IMR-90 (cell line): ENCODE measurements around the gene DAG1. TPM values are rescaled to one million over a fixed set of nuclear protein-coding genes. Genes with fewer than 3 reads are reported as not detected.

ENCODE experiments used
- ATAC-seq: fragments of 200-7000 bp; cut with Tn5 transposase; 2 replicates; pipeline ENCODE4 v1.9.1; 2020; ENCODE audit warnings: low read depth, mild to moderate bottlenecking, moderate library complexity
- BruUV-seq: library from RNA; stranded (reverse); fragments of 400-500 nt; replicated peaks from 2 replicates; lab custom pipeline; 2021; lab: Mats Ljungman, UMichigan
- CTCF ChIA-PET: fragments of 300-600 bp; formaldehyde crosslinking; extraction: SDS; loops from one replicate; lab custom pipeline; 2021; ENCODE audit warnings: antibody characterized with exemption; lab: Yijun Ruan, JAX
- POLR2A ChIA-PET: fragments of 300-600 bp; sonication (Branson Sonifier 250); formaldehyde crosslinking; loops from one replicate; lab custom pipeline; 2022; ENCODE audit warnings: antibody characterized with exemption; ENCODE audit not compliant: unreplicated experiment; lab: Charles Lee
- DNase-seq: peaks from one replicate; pipeline ENCODE4 v3.0.0; 2013
- H2AFZ ChIP-seq: replicated peaks from 2 replicates; pipeline ENCODE3; 2013; ENCODE audit warnings: low read length, mild to moderate bottlenecking; ENCODE audit not compliant: poor library complexity
- H2AK5ac ChIP-seq: 2 replicates; pipeline ENCODE4 v1.6.1; 2013; ENCODE audit warnings: low read depth, low read length, inconsistent platforms
- H2AK9ac ChIP-seq: replicated peaks from 2 replicates; pipeline ENCODE3; 2013; ENCODE audit warnings: mild to moderate bottlenecking, low read depth, low read length, moderate library complexity; ENCODE audit not compliant: poor library complexity
- H2BK120ac ChIP-seq: 2 replicates; pipeline ENCODE4 v1.6.1; 2013; ENCODE audit warnings: low read depth, low read length, inconsistent platforms
- H2BK15ac ChIP-seq: 3 replicates; pipeline ENCODE4 v1.6.1; 2013; ENCODE audit warnings: low read depth, low read length, inconsistent platforms
- H2BK20ac ChIP-seq: 2 replicates; pipeline ENCODE4 v1.6.1; 2013; ENCODE audit warnings: low read depth, mild to moderate bottlenecking, inconsistent platforms, low read length, moderate library complexity
- H2BK5ac ChIP-seq: 2 replicates; pipeline ENCODE4 v1.6.1; 2013; ENCODE audit warnings: mild to moderate bottlenecking, low read depth, low read length, inconsistent platforms; ENCODE audit not compliant: poor library complexity, severe bottlenecking
- H3K14ac ChIP-seq: replicated peaks from 2 replicates; pipeline ENCODE4 v1.6.1; 2013; ENCODE audit warnings: low read depth, low read length, inconsistent platforms
- H3K18ac ChIP-seq: 2 replicates; pipeline ENCODE4 v1.6.1; 2013; ENCODE audit warnings: low read depth, low read length, control low read depth
- H3K23ac ChIP-seq: 2 replicates; pipeline ENCODE4 v1.6.1; 2013; ENCODE audit warnings: low read depth, low read length, inconsistent platforms
- H3K27ac ChIP-seq: 2 replicates; pipeline ENCODE4 v1.5.1; 2013; ENCODE audit warnings: mild to moderate bottlenecking, control low read depth, low read length; ENCODE audit not compliant: insufficient read depth
- H3K27me3 ChIP-seq: 2 replicates; pipeline ENCODE4 v1.6.1; 2013; ENCODE audit warnings: low read length; ENCODE audit not compliant: control insufficient read depth, insufficient read depth
- H3K36me3 ChIP-seq: 2 replicates; pipeline ENCODE4 v1.6.1; 2013; ENCODE audit warnings: low read length, mixed read lengths; ENCODE audit not compliant: control insufficient read depth, insufficient read depth
- H3K4ac ChIP-seq: 2 replicates; pipeline ENCODE4 v1.6.1; 2013; ENCODE audit warnings: low read depth, low read length, inconsistent platforms
- H3K4me1 ChIP-seq: 2 replicates; pipeline ENCODE4 v1.6.1; 2013; ENCODE audit warnings: low read length, mixed read lengths; ENCODE audit not compliant: control insufficient read depth, insufficient read depth
- H3K4me2 ChIP-seq: 2 replicates; pipeline ENCODE4 v1.6.1; 2013; ENCODE audit warnings: low read depth, mild to moderate bottlenecking, control low read depth, low read length, moderate library complexity
- H3K4me3 ChIP-seq: 2 replicates; pipeline ENCODE4 v1.5.1; 2013; ENCODE audit warnings: low read depth, mild to moderate bottlenecking, control low read depth, low read length, moderate library complexity; ENCODE audit not compliant: insufficient read depth
- H3K56ac ChIP-seq: 2 replicates; pipeline ENCODE4 v1.6.1; 2013; ENCODE audit warnings: low read length, inconsistent platforms; ENCODE audit not compliant: insufficient read depth; ENCODE audit errors: extremely low read depth
- H3K79me1 ChIP-seq, 2 experiments: 2 replicates each; pipeline ENCODE4 v1.6.1; 2013; ENCODE audit warnings: low read length in 2 of 2, inconsistent platforms in 1 of 2, low read depth in 1 of 2
- H3K9ac ChIP-seq: 2 replicates; pipeline ENCODE4 v1.6.1; 2013; ENCODE audit warnings: low read depth, low read length, control low read depth
- H3K9me1 ChIP-seq: 2 replicates; pipeline ENCODE4 v1.6.1; 2013; ENCODE audit warnings: low read length, inconsistent platforms; ENCODE audit not compliant: insufficient read depth
- H3K9me3 ChIP-seq: 2 replicates; pipeline ENCODE4 v1.6.1; 2013; ENCODE audit warnings: low read length; ENCODE audit not compliant: control insufficient read depth, insufficient read depth
- H4K20me1 ChIP-seq: 2 replicates; pipeline ENCODE4 v1.6.1; 2013; ENCODE audit warnings: low read length, inconsistent platforms; ENCODE audit not compliant: insufficient read depth
- H4K5ac ChIP-seq: 2 replicates; pipeline ENCODE4 v1.6.1; 2013; ENCODE audit warnings: mild to moderate bottlenecking, low read depth, low read length, control low read depth
- H4K8ac ChIP-seq, 2 experiments: 2 replicates each; pipeline ENCODE4 v1.6.1; 2013; ENCODE audit warnings: low read depth in 2 of 2, low read length in 2 of 2, control low read depth in 1 of 2, inconsistent platforms in 1 of 2
- H4K91ac ChIP-seq: 2 replicates; pipeline ENCODE4 v1.6.1; 2013; ENCODE audit warnings: low read depth, low read length, inconsistent platforms; ENCODE audit not compliant: insufficient read depth
- BHLHE40 ChIP-seq: fragments of 150-350 bp; IDR thresholded peaks from 2 replicates; pipeline ENCODE4 v1.6.1; 2016; ENCODE audit warnings: mild to moderate bottlenecking, low read depth, low read length
- CHD1 ChIP-seq: IDR thresholded peaks from 2 replicates; pipeline ENCODE4 v1.6.1; 2012; ENCODE audit warnings: low read depth, low read length, improper control_type of control experiment
- MAFK ChIP-seq: IDR thresholded peaks from 2 replicates; pipeline ENCODE4 v1.6.1; 2012; ENCODE audit warnings: low read depth, low read length, improper control_type of control experiment
- MAZ ChIP-seq: IDR thresholded peaks from 2 replicates; pipeline ENCODE4 v1.6.1; 2012; ENCODE audit warnings: low read depth, mild to moderate bottlenecking, low read length, improper control_type of control experiment, moderate library complexity, borderline replicate concordance
- SMC3 ChIP-seq: fragments of 150-350 bp; IDR thresholded peaks from 2 replicates; pipeline ENCODE4 v1.6.1; 2016; ENCODE audit warnings: low read depth, mild to moderate bottlenecking, antibody characterized with exemption, low read length, moderate library complexity
- WGBS, 2 experiments: methylation state at CpG; one replicate each; pipeline versions ENCODE4 v1.1.5 to v1.1.7; 2013; ENCODE audit warnings: missing lambda C conversion rate in 2 of 2; ENCODE audit not compliant: insufficient read length in 1 of 2; ENCODE audit errors: extremely low coverage in 2 of 2; 5-methylcytosine and 5-hydroxymethylcytosine counted together
- dilution Hi-C: fragments of 300-500 bp; cut with HindIII; formaldehyde crosslinking; loops from one replicate; pipeline ENCODE4 v1.14.3; 2018; ENCODE audit warnings: low sequenced_read_pairs; ENCODE audit not compliant: unreplicated experiment
- in situ Hi-C: fragments of 300-500 bp; cut with MboI; formaldehyde crosslinking; loops from 3 replicates; pipeline ENCODE4 v1.14.3; 2019; ENCODE audit warnings: low sequenced_read_pairs, inconsistent platforms, mixed read lengths
- intact Hi-C: fragments of 100-400 bp; cut with micrococcal nuclease; formaldehyde crosslinking; loops from 2 replicates; pipeline ENCODE4 v1.10.0; 2022
- polyA plus RNA-seq, 3 experiments: library from polyadenylated mRNA; depleted of rRNA; stranded (reverse); fragments of >200 nt; gene quantifications; 2 replicates each; pipeline ENCODE4 v1.2.3, GENCODE V29; 2012; ENCODE audit warnings: low replicate concordance in 1 of 3
- total RNA-seq: library from RNA; depleted of rRNA; stranded (reverse); fragments of >200 nt; gene quantifications from 2 replicates; pipeline ENCODE4 v1.2.3, GENCODE V29; 2012
- TF ChIP-seq, protein P1 (sequence below): conservative IDR thresholded peaks from 2 replicates; pipeline ENCODE4 v1.5.1; 2012; ENCODE audit warnings: mild to moderate bottlenecking, low read depth, low read length, improper control_type of control experiment
- TF ChIP-seq, protein P2 (sequence below): fragments of 150-350 bp; IDR thresholded peaks from 2 replicates; pipeline ENCODE4 v1.6.1; 2016; ENCODE audit warnings: low read depth, mild to moderate bottlenecking, low read length, moderate library complexity, borderline replicate concordance

Gene DAG1
- total and polyA plus RNA-seq, 2 of the 4 experiments (the other 2 are of a cell fraction): 31.0 to 40.2 TPM

DNA sequence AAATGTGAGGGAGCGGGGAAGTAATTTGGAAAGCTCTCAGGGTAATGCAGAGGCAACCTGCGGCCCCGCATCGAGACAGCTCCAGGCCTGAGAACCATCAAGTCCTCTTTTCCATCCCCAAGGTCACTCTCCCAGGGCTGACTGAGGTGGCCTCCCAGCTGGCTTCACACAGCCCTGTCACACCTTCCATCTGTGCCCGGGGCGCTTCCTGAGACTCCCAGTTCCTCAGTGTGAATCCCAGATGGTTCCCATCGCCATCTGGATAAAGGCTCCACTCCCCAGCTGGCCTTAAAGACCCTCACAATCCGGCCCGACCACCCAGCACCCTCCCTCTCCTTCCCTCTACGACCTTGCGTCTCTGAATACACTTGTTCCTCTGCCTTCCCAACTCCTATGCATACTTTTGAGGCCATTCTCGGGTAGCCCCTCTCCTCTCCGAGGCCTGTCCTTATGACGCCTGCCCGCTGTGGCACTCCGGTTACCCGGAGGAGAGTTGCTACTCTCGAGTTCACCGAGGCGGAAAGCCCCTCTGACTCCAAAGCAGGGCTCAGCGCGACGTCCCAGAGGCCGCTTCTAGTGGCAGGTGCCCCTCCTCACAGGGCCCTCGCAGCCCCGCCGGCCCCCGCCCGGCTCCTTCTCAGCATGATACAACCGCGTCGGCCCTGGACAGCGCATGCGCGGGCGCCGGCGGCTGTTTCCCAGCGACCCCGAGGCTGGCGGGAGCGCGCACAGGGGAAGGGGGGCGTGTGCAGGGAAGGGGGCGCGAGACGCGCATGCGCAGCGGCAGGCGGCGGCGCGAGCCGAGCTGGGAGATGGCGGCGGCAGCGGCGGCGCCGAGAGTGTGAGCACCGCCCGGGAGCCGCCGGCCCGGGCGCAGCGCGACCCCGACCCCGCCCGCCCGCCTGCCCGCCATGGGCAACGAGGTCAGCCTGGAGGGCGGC lies 83.9 kb downstream of the DAG1 start, which contains the start of gene BSN:
BSN (plus strand) TSS at position 786 of the 941 bp plus-strand sequence; CDS start at position 912, 126 bp downstream.
- WGBS, 2 experiments: 1% methylated on average over 23 of the region's 76 CpGs; no CpG with 5 or more reads in 1 of the 2 experiments
- in situ Hi-C loops (no loop called here), intact Hi-C loops (no loop called here)

More for the DNA sequence above, 83.9 kb downstream of the DAG1 start, which contains the start of gene BSN:
- ChIA-PET CTCF (interaction anchor here (1.5 to 3.0 kb wide), 2 partner anchors 14 to 118 kb away, joined by 3 to 15 read pairs; no protein-coding TSS in a partner anchor), POLR2A (interaction anchor here (0.6 kb wide), 1 partner anchor 85 kb away, joined by 3 read pairs; no protein-coding TSS in a partner anchor)
- Histone ChIP-seq H2AK5ac (no peak within 1 kb of the TSS), H3K27me3 (peaks cover 30% of the 10 kb centered on the region), H3K18ac (no peak within 1 kb of the TSS), H3K9me1 (peaks cover 5% of the 10 kb centered on the region; the same call in 1 of the 2 replicates), H4K5ac (no peak within 1 kb of the TSS), H2AFZ (peak within 1 kb of the TSS; percentile 95), H2BK120ac (no peak within 1 kb of the TSS), H4K91ac (no peak within 1 kb of the TSS), H3K4ac (peak within 1 kb of the TSS; percentile 77), H2BK15ac (no peak within 1 kb of the TSS), H3K14ac (peak within 1 kb of the TSS; percentile 79), H2BK20ac (no peak within 1 kb of the TSS), H3K56ac (no peak within 1 kb of the TSS; the same call in 1 of the 2 replicates), H2BK5ac (no peak within 1 kb of the TSS), H4K8ac (peak within 1 kb of the TSS; percentile 58 to 90), H3K4me2 (peak within 1 kb of the TSS; percentile 89), H2AK9ac (peak within 1 kb of the TSS; percentile 80), H3K27ac (peak within 1 kb of the TSS; percentile 10; the same call in 1 of the 2 replicates), H3K36me3 (no peaks in the 10 kb centered on the region), H3K4me1 (peaks cover 2% of the 10 kb centered on the region; the same call in 1 of the 2 replicates), H3K23ac (peak within 1 kb of the TSS; percentile 87), H3K79me1 (peaks cover 0 to 3% of the 10 kb centered on the region in 2 experiments; a peak in 1 of 4 replicates), H4K20me1 (no peaks in the 10 kb centered on the region), H3K9ac (peak within 1 kb of the TSS; percentile 56), H3K4me3 (peak within 1 kb of the TSS; percentile 58), H3K9me3 (no peaks in the 10 kb centered on the region)
- BruUV-seq: no TSS peak
- dilution Hi-C loops: no loop called here
- DNase-seq (peak; percentile 82), ATAC-seq (peak; percentile 95)
- no peak for TF ChIP-seq CHD1
- TF ChIP-seq, protein P1, sequence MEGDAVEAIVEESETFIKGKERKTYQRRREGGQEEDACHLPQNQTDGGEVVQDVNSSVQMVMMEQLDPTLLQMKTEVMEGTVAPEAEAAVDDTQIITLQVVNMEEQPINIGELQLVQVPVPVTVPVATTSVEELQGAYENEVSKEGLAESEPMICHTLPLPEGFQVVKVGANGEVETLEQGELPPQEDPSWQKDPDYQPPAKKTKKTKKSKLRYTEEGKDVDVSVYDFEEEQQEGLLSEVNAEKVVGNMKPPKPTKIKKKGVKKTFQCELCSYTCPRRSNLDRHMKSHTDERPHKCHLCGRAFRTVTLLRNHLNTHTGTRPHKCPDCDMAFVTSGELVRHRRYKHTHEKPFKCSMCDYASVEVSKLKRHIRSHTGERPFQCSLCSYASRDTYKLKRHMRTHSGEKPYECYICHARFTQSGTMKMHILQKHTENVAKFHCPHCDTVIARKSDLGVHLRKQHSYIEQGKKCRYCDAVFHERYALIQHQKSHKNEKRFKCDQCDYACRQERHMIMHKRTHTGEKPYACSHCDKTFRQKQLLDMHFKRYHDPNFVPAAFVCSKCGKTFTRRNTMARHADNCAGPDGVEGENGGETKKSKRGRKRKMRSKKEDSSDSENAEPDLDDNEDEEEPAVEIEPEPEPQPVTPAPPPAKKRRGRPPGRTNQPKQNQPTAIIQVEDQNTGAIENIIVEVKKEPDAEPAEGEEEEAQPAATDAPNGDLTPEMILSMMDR: no peak
- TF ChIP-seq SMC3: no peak
- no peak for TF ChIP-seq BHLHE40
- TF ChIP-seq MAFK: no peak
- TF ChIP-seq MAZ: peak; percentile 59; the same call in 1 of the 2 replicates
- TF ChIP-seq, protein P2, sequence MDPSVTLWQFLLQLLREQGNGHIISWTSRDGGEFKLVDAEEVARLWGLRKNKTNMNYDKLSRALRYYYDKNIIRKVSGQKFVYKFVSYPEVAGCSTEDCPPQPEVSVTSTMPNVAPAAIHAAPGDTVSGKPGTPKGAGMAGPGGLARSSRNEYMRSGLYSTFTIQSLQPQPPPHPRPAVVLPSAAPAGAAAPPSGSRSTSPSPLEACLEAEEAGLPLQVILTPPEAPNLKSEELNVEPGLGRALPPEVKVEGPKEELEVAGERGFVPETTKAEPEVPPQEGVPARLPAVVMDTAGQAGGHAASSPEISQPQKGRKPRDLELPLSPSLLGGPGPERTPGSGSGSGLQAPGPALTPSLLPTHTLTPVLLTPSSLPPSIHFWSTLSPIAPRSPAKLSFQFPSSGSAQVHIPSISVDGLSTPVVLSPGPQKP: no peak
